GM21447 (cell line): ENCODE data around the gene PSMC5.
"Not testable (repeated sequence)": the region's sequence is repeated elsewhere in the genome, so short reads cannot be mapped to it uniquely, and the experiment has no call there.

Experiments used
- ATAC-seq: cut with Tn5 transposase; IDR thresholded peaks from one replicate; pipeline ENCODE4 v1.9.1; 2021; ENCODE audit not compliant: unreplicated experiment

The PSMC5 gene

GRCh38 chr17:63870292-63870665, 43.0 kb downstream of the PSMC5 start:
- ATAC-seq = not testable (repeated sequence)

GRCh38 chr17:63871646-63872365, 44.6 kb downstream of the PSMC5 start:
- not testable (repeated sequence) for ATAC-seq

GRCh38 chr17:63873577-63873976, 46.3 kb downstream of the PSMC5 start, which contains the start of gene CSH2:
TSS of gene CSH2 (minus strand) at chr17:63873677. CDS start at chr17:63873614, 63 bp downstream.
- not testable (repeated sequence) for ATAC-seq

- ATAC-seq = not testable (repeated sequence)
Observed at GRCh38 chr17:63874061-63874626, 46.9 kb downstream of the PSMC5 start.

GRCh38 chr17:63874693-63875092, 47.5 kb downstream of the PSMC5 start:
- not testable (repeated sequence) for ATAC-seq

- ATAC-seq = not testable (repeated sequence)
Observed at GRCh38 chr17:63878413-63878812, 51.2 kb downstream of the PSMC5 start.

GRCh38 chr17:63880706-63881105, 53.5 kb downstream of the PSMC5 start:
- ATAC-seq = no peak

- not testable (repeated sequence) for ATAC-seq
Observed at GRCh38 chr17:63881337-63881736, 54.1 kb downstream of the PSMC5 start.
